Neutrophil (primary cell): ENCODE measurements around the gene RIT2.

Experiments used
- H3K27ac ChIP-seq: fragments of 200-600 bp; sonication (generic); 2 replicates; pipeline ENCODE4 v1.5.1; 2016; ENCODE audit warnings: mild to moderate bottlenecking, moderate library complexity
- H3K27me3 ChIP-seq: fragments of 200-600 bp; sonication (generic); 2 replicates; pipeline ENCODE4 v1.6.0; 2016; ENCODE audit warnings: mild to moderate bottlenecking
- H3K36me3 ChIP-seq: fragments of 200-600 bp; sonication (generic); 2 replicates; pipeline ENCODE4 v1.5.1; 2017
- H3K4me1 ChIP-seq, 2 experiments: fragments of 200-600 bp in 1 of 2; sonication (generic) in 1 of 2; 1 replicate in 1 of 2; 2 replicates in 1 of 2; pipeline versions ENCODE4 v1.5.1 to v1.6.1; 2013 to 2016; ENCODE audit warnings: low read depth in 1 of 2, low read length in 1 of 2, mild to moderate bottlenecking in 1 of 2, moderate library complexity in 1 of 2; ENCODE audit not compliant: control insufficient read depth in 1 of 2, insufficient read depth in 1 of 2
- H3K4me3 ChIP-seq, 2 experiments: fragments of 200-600 bp in 1 of 2; sonication (generic) in 1 of 2; 1 replicate in 1 of 2; 2 replicates in 1 of 2; pipeline ENCODE4 v1.5.1; 2013 to 2016; ENCODE audit warnings: low read depth in 1 of 2, low read length in 1 of 2, mild to moderate bottlenecking in 1 of 2, moderate library complexity in 1 of 2
- H3K9me3 ChIP-seq: fragments of 200-600 bp; sonication (generic); 2 replicates; pipeline ENCODE4 v1.5.1; 2016
- TF ChIP-seq, protein P1 (sequence below): fragments of 200-600 bp; sonication (generic); IDR thresholded peaks from 2 replicates; pipeline ENCODE4 v1.5.1; 2016; ENCODE audit warnings: antibody characterized with exemption

The RIT2 gene

DNA sequence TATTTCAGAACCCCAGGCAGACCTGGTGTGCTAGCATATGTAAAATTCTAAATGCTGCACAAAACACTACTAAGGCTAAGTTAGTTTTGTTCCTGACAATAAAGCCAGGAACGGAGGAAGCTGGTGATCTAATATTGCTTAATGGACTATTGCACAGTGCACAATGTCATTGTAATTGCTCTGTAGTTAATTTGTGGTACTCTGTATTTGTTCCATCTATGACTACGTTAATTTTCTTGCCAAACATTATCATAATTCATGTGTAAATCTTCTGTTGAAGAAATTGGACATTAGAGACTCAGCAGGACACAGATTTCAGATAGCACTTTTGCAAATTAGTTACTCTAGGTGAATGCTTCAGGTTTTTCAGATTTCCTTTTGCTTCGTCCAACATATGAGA, 232.3 kb downstream of the RIT2 start:
- Histone ChIP-seq H3K27me3 (no peaks in the 10 kb centered on the region), H3K4me1 (no peaks in the 10 kb centered on the region)
- TF ChIP-seq, protein P1, sequence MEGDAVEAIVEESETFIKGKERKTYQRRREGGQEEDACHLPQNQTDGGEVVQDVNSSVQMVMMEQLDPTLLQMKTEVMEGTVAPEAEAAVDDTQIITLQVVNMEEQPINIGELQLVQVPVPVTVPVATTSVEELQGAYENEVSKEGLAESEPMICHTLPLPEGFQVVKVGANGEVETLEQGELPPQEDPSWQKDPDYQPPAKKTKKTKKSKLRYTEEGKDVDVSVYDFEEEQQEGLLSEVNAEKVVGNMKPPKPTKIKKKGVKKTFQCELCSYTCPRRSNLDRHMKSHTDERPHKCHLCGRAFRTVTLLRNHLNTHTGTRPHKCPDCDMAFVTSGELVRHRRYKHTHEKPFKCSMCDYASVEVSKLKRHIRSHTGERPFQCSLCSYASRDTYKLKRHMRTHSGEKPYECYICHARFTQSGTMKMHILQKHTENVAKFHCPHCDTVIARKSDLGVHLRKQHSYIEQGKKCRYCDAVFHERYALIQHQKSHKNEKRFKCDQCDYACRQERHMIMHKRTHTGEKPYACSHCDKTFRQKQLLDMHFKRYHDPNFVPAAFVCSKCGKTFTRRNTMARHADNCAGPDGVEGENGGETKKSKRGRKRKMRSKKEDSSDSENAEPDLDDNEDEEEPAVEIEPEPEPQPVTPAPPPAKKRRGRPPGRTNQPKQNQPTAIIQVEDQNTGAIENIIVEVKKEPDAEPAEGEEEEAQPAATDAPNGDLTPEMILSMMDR: no peak

GRCh38 chr18:42882122-42882521, 233.4 kb downstream of the RIT2 start:
- no peak overlapping the region for H3K4me3 ChIP-seq
- H3K36me3 ChIP-seq: no peaks in the 10 kb centered on the region
- H3K27ac ChIP-seq: no peak overlapping the region
- H3K27me3 ChIP-seq: no peaks in the 10 kb centered on the region
- TF ChIP-seq, protein P1: no peak
- H3K9me3 ChIP-seq: no peaks in the 10 kb centered on the region
- no peaks in the 10 kb centered on the region for H3K4me1 ChIP-seq

More for the DNA sequence above, 232.3 kb downstream of the RIT2 start:
- no peaks in the 10 kb centered on the region for H3K36me3 ChIP-seq
- no peak overlapping the region for H3K4me3 ChIP-seq
- H3K9me3 ChIP-seq: no peaks in the 10 kb centered on the region
- no peak overlapping the region for H3K27ac ChIP-seq

DNA sequence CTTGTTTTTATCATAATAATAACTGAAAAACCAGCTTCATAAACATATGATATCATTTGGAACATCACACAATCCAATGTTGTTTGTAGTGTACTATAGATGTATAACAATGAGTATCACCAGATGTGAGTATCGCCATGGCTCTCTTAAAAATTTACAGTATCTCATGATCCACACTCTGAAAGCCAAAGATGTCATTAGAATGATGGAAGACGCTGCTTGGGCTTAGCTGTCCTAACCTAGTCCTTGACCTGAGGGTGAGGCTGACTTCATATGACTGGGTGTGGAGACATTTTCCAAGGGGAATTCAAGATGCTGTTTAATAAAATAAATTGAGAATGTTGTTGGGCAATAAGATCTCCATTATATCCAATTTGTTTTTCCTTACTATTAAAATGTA, 242.6 kb downstream of the RIT2 start:
- H3K36me3 ChIP-seq: no peaks in the 10 kb centered on the region
- H3K27ac ChIP-seq: no peak overlapping the region
- H3K4me3 ChIP-seq: no peak overlapping the region
- no peaks in the 10 kb centered on the region for H3K9me3 ChIP-seq
- H3K27me3 ChIP-seq: no peaks in the 10 kb centered on the region
- no peaks in the 10 kb centered on the region for H3K4me1 ChIP-seq
- TF ChIP-seq, protein P1: no peak

DNA sequence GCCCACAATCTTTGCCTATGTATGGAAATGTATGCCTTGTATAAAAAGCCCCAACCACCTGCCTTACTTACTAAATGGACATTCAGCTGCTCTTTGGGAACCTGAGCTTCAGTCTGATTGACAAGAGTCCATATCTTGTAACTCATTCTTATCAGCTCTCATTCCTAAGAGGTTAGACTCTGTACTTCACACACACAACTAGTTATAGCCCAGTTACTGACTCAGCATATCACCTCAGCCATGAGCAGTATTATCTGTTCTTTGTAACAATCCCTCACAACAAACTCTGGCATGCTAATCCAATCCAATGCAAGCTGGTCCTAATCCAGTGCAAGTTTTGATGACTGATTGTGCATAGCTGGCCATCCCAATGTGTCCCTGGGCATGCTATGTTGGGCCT, 250.6 kb downstream of the RIT2 start:
- Histone ChIP-seq H3K9me3 (no peaks in the 10 kb centered on the region), H3K27ac (no peak overlapping the region), H3K36me3 (no peaks in the 10 kb centered on the region), H3K4me3 (no peak overlapping the region), H3K4me1 (no peaks in the 10 kb centered on the region), H3K27me3 (no peaks in the 10 kb centered on the region)
- TF ChIP-seq, protein P1: no peak

DNA sequence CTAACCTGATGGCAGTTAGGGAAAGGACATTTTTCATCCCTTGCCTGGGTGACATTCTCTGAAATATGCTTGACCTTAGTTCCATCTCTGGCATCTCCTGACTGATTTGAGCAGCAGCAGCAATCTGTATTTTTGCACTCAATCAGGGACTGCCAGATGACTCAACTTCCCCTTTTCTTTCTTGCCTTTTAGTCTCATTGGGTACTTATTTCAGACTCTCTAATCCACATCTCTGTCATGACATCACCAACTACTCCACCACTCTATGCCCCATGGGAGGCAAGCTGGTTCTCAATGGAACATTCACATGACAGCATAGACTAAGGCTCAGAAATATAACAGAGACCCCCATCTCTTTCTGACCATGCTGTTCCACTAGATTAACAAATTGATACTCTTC, 254.2 kb downstream of the RIT2 start:
- Histone ChIP-seq H3K27me3 (no peaks in the 10 kb centered on the region), H3K27ac (no peak overlapping the region), H3K9me3 (no peaks in the 10 kb centered on the region), H3K36me3 (no peaks in the 10 kb centered on the region), H3K4me1 (no peaks in the 10 kb centered on the region), H3K4me3 (no peak overlapping the region)
- TF ChIP-seq, protein P1: no peak

GRCh38 chr18:42860548-42860947, 254.9 kb downstream of the RIT2 start:
- Histone ChIP-seq H3K9me3 (no peaks in the 10 kb centered on the region), H3K4me3 (no peak overlapping the region), H3K27ac (no peak overlapping the region), H3K36me3 (no peaks in the 10 kb centered on the region), H3K4me1 (no peaks in the 10 kb centered on the region), H3K27me3 (no peaks in the 10 kb centered on the region)
- TF ChIP-seq, protein P1: no peak
